Coronary artery (tissue), 2 donors: ENCODE results near the gene SMPX.

Source experiments
- DNase-seq: peaks from one replicate; pipeline ENCODE4 v3.0.0-alpha.2; 2017; ENCODE audit warnings: low spot score
- H3K27ac ChIP-seq, 2 donors: fragments of 200-600 bp; sonication (generic); one replicate each; pipeline ENCODE4 v1.5.1; 2016 to 2019
- H3K4me3 ChIP-seq: fragments of 200-600 bp; sonication (generic); 2 replicates; pipeline ENCODE4 v1.5.1; 2016; ENCODE audit warnings: mild to moderate bottlenecking, moderate library complexity
- TF ChIP-seq, protein P1 (sequence below): fragments of 200-600 bp; sonication (generic); IDR thresholded peaks from one replicate; pipeline ENCODE4 v1.5.1; 2019; ENCODE audit warnings: antibody characterized with exemption

The SMPX gene

DNA sequence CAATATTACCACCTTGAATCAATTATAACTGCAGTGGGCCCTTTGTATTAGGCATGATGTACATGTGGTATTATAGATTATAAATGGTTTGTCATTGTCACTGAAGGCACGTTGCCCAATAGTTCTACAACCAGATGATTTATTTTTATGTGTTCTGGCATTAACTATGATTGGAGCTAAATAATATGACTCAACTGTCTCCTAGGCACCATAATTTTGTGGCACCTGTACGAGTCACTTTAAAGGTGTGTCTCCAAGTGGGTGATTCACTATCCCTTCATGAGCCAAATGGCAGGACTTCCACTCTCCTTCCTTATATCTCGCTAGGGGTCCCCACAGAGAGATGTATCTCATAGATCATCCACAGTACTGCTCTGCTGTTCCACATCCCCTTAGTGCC, 6.1 kb upstream of the SMPX start:
- Histone ChIP-seq H3K4me3 (no peak overlapping the region), H3K27ac (no peak overlapping the region)
- no peak for DNase-seq
- TF ChIP-seq, protein P1, sequence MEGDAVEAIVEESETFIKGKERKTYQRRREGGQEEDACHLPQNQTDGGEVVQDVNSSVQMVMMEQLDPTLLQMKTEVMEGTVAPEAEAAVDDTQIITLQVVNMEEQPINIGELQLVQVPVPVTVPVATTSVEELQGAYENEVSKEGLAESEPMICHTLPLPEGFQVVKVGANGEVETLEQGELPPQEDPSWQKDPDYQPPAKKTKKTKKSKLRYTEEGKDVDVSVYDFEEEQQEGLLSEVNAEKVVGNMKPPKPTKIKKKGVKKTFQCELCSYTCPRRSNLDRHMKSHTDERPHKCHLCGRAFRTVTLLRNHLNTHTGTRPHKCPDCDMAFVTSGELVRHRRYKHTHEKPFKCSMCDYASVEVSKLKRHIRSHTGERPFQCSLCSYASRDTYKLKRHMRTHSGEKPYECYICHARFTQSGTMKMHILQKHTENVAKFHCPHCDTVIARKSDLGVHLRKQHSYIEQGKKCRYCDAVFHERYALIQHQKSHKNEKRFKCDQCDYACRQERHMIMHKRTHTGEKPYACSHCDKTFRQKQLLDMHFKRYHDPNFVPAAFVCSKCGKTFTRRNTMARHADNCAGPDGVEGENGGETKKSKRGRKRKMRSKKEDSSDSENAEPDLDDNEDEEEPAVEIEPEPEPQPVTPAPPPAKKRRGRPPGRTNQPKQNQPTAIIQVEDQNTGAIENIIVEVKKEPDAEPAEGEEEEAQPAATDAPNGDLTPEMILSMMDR: no peak

GRCh38 chrX:21758488-21758887, 572 bp upstream of the SMPX start:
- TF ChIP-seq, protein P1: no peak
- no peak for DNase-seq
- Histone ChIP-seq H3K27ac (no peak overlapping the region), H3K4me3 (no peak overlapping the region)

DNA sequence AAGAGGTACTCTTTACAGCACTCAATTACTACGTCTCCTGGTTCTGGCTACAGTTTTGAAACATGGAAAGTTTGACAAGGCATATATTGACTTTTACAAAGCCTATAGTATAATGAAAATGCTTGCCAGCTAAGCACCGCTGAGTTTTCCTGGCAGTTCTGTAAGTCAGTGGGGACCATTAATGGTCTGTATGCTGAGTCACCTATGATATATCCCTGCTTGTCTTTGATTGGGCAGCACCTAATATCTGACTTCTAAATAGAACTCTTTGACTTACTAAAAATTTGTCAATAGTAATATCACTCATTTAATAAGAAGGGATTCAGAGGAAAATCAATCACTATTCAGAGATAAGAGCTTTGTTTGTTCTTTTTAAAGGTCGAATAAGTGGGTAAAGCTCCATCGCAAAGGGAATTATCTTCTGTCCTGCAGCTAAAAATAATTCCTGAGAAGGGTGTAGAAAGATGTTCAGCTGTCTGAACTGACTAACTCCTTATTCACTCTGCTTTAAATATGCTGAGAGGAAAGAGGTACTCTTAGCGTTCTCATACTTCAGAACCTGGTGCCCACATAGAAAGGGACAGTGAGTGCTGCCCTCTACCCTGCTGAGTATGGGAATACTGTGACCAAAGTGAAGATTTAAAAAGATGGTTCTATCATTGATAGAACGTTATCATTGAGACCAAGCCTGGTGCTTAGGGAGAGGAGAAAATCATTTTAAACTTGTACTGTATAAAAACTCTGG, 959 bp downstream of the SMPX start:
- TF ChIP-seq, protein P1: no peak
- DNase-seq: no peak
- no peak overlapping the region for H3K4me3 ChIP-seq
- H3K27ac ChIP-seq: no peak overlapping the region

GRCh38 chrX:21749924-21750323, 8.0 kb downstream of the SMPX start:
- H3K27ac ChIP-seq: no peak overlapping the region
- H3K4me3 ChIP-seq: no peak overlapping the region
- TF ChIP-seq, protein P1: no peak
- DNase-seq: no peak

DNA sequence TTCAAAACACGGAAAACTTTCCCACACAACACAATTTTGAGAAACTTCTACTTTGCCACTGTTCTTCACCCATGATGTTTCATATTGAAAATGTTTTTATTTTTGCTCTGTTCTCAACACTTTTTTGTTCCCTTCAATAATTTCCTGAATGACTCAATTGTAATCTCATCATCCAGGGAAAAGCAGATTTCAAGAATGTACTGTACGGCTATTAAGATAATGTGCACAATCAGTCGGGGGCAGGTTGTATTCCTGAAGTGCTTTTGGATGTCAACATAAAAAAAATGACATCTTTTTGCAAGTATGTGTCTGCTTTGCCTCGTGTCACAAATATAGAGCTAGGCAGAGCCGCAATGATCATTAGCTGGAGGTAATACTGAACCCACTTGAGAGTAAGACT, 9.7 kb downstream of the SMPX start:
- DNase-seq: no peak
- TF ChIP-seq, protein P1: no peak
- H3K27ac ChIP-seq: no peak overlapping the region

DNA sequence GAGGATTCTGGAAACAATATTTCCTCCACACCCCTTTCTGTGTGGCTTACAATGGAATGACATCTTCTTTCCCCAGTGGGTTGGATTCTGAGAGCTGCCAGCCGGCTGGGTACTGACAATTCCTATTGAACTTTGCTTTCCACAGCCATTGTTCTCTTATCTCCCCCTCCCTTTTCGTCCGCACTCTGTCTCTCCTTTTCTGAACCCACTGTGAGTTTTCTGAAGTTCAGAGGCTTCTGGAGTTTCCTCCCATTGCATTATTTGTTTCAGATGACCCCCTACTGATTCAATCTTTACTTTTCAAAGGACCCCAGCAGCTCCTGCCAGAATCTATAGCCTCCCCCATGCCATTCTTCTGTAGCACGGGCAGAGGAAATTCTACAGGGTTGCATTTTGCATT, 10.4 kb downstream of the SMPX start:
- Histone ChIP-seq H3K4me3 (no peak overlapping the region), H3K27ac (no peak overlapping the region)
- TF ChIP-seq, protein P1: no peak

More for the DNA sequence above, 9.7 kb downstream of the SMPX start:
- no peak overlapping the region for H3K4me3 ChIP-seq

GRCh38 chrX:21745756-21746155, 12.2 kb downstream of the SMPX start:
- no peak overlapping the region for H3K4me3 ChIP-seq
- H3K27ac ChIP-seq: no peak overlapping the region
- DNase-seq: no peak

More for the DNA sequence above, 10.4 kb downstream of the SMPX start:
- no peak for DNase-seq

More at GRCh38 chrX:21745756-21746155, 12.2 kb downstream of the SMPX start:
- TF ChIP-seq, protein P1: peak; percentile 43
